Neural progenitor cell (in vitro differentiated cells): ENCODE results near the gene EPHA5. TPM values are rescaled to one million over a fixed set of nuclear protein-coding genes. Genes with fewer than 3 reads are reported as not detected.

ENCODE experiments used
- DNase-seq: peaks from one replicate; pipeline ENCODE4 v3.0.0-alpha.2; 2016; ENCODE audit warnings: low spot score
- H2AFZ ChIP-seq: fragments of 200-600 bp; sonication (generic); replicated peaks from 2 replicates; pipeline ENCODE4 v1.6.1; 2016; ENCODE audit warnings: antibody characterized with exemption
- H3F3A ChIP-seq: fragments of 200-600 bp; sonication (generic); 2 replicates; pipeline ENCODE4 v1.6.1; 2016; ENCODE audit warnings: antibody characterized with exemption, low read depth
- H3K27ac ChIP-seq: fragments of 200-600 bp; sonication (generic); 2 replicates; pipeline ENCODE4 v1.5.1; 2016; ENCODE audit warnings: mild to moderate bottlenecking
- H3K27me3 ChIP-seq: fragments of 200-600 bp; sonication (generic); 2 replicates; pipeline ENCODE4 v1.6.1; 2016; ENCODE audit warnings: mild to moderate bottlenecking, moderate library complexity
- H3K36me3 ChIP-seq: fragments of 200-600 bp; sonication (generic); 2 replicates; pipeline ENCODE4 v1.5.1; 2016
- H3K4me1 ChIP-seq: fragments of 200-600 bp; sonication (generic); 2 replicates; pipeline ENCODE4 v1.6.1; 2016; ENCODE audit warnings: mixed run types
- H3K4me2 ChIP-seq: fragments of 200-600 bp; sonication (generic); 2 replicates; pipeline ENCODE4 v1.6.1; 2016
- H3K4me3 ChIP-seq: fragments of 200-600 bp; sonication (generic); 2 replicates; pipeline ENCODE4 v1.5.1; 2016
- H3K79me2 ChIP-seq: fragments of 200-600 bp; sonication (generic); 2 replicates; pipeline ENCODE4 v1.6.1; 2016; ENCODE audit warnings: low read depth
- H3K9ac ChIP-seq: fragments of 200-600 bp; sonication (generic); 2 replicates; pipeline ENCODE4 v1.6.1; 2016
- H3K9me3 ChIP-seq: fragments of 200-600 bp; sonication (generic); 2 replicates; pipeline ENCODE4 v1.5.1; 2016; ENCODE audit warnings: low read depth
- H4K20me1 ChIP-seq: fragments of 200-600 bp; sonication (generic); 2 replicates; pipeline ENCODE4 v1.6.1; 2016; ENCODE audit warnings: low read depth
- H3K27ac Mint-ChIP-seq: 3 replicates; pipeline ENCODE4 v1.8.0; 2021; ENCODE audit warnings: mixed read lengths
- H3K27me3 Mint-ChIP-seq: 2 replicates; pipeline ENCODE4 v1.8.0; 2022; ENCODE audit warnings: low read depth, mild to moderate bottlenecking, inconsistent platforms, moderate library complexity, mixed read lengths; ENCODE audit not compliant: insufficient read depth
- H3K36me3 Mint-ChIP-seq: 3 replicates; pipeline ENCODE4 v1.8.0; 2021; ENCODE audit warnings: mixed read lengths
- H3K4me1 Mint-ChIP-seq: 3 replicates; pipeline ENCODE4 v1.8.0; 2021; ENCODE audit warnings: mixed read lengths
- H3K4me3 Mint-ChIP-seq: 3 replicates; pipeline ENCODE4 v1.8.0; 2021; ENCODE audit warnings: mild to moderate bottlenecking, moderate library complexity, mixed read lengths
- H3K9me3 Mint-ChIP-seq: 3 replicates; pipeline ENCODE4 v1.8.0; 2020; ENCODE audit warnings: mixed read lengths
- EZH2 ChIP-seq: fragments of 200-600 bp; sonication (generic); IDR thresholded peaks from 2 replicates; pipeline ENCODE4 v1.6.1; 2017; ENCODE audit warnings: antibody characterized with exemption, mild to moderate bottlenecking, moderate library complexity
- EZH2phosphoT487 ChIP-seq: fragments of 200-600 bp; sonication (generic); IDR thresholded peaks from 2 replicates; pipeline ENCODE4 v1.6.1; 2017; ENCODE audit warnings: antibody characterized with exemption
- total RNA-seq: library from RNA; depleted of rRNA; stranded (reverse); fragments of >200 nt; gene quantifications from 2 replicates; pipeline ENCODE4 v1.2.3, GENCODE V29; 2015; ENCODE audit warnings: low replicate concordance
- TF ChIP-seq, protein P1 (sequence below): fragments of 200-600 bp; sonication (generic); IDR thresholded peaks from 2 replicates; pipeline ENCODE4 v1.5.1; 2017; ENCODE audit warnings: antibody characterized with exemption, mild to moderate bottlenecking

The EPHA5 gene
- total RNA-seq, 1 donor from 2014 or later: not detected

DNA sequence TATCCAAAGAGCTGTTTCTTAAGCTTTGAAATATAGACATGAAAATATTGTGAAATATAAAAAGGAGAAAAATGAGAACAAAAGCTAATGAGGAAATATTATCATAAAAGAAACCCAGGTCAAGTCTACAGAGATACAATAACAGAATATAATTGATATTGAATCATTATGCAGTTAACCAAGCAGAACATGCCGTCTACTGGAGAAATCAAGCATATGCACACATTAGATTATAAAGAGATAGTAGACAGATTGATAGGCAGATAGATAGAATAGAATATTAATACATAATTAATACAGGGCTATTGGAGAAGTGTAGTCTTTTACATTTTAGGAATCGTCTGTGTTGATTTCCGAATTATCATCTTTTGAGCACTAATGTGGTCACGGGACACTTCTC lies 208.5 kb downstream of the EPHA5 start:
- H3K27me3 Mint-ChIP-seq: no peaks in the 10 kb centered on the region
- Histone ChIP-seq H3K27ac (no peak overlapping the region), H3K36me3 (no peaks in the 10 kb centered on the region), H2AFZ (no peak overlapping the region), H3F3A (no peaks in the 10 kb centered on the region), H3K9me3 (no peaks in the 10 kb centered on the region), H3K4me2 (no peak overlapping the region), H3K9ac (no peak overlapping the region), H3K4me3 (no peak overlapping the region), H3K79me2 (no peaks in the 10 kb centered on the region), H3K27me3 (no peaks in the 10 kb centered on the region), H3K4me1 (peaks cover 6% of the 10 kb centered on the region), H4K20me1 (no peaks in the 10 kb centered on the region)
- no peak for DNase-seq
- peaks cover 3% of the 10 kb centered on the region for H3K4me1 Mint-ChIP-seq
- H3K27ac Mint-ChIP-seq: no peak overlapping the region
- no peaks in the 10 kb centered on the region for H3K36me3 Mint-ChIP-seq
- no peaks in the 10 kb centered on the region for H3K9me3 Mint-ChIP-seq
- TF ChIP-seq EZH2phosphoT487: no peak
- TF ChIP-seq EZH2: no peak
- TF ChIP-seq, protein P1, sequence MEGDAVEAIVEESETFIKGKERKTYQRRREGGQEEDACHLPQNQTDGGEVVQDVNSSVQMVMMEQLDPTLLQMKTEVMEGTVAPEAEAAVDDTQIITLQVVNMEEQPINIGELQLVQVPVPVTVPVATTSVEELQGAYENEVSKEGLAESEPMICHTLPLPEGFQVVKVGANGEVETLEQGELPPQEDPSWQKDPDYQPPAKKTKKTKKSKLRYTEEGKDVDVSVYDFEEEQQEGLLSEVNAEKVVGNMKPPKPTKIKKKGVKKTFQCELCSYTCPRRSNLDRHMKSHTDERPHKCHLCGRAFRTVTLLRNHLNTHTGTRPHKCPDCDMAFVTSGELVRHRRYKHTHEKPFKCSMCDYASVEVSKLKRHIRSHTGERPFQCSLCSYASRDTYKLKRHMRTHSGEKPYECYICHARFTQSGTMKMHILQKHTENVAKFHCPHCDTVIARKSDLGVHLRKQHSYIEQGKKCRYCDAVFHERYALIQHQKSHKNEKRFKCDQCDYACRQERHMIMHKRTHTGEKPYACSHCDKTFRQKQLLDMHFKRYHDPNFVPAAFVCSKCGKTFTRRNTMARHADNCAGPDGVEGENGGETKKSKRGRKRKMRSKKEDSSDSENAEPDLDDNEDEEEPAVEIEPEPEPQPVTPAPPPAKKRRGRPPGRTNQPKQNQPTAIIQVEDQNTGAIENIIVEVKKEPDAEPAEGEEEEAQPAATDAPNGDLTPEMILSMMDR: no peak
- H3K4me3 Mint-ChIP-seq: no peak overlapping the region

DNA sequence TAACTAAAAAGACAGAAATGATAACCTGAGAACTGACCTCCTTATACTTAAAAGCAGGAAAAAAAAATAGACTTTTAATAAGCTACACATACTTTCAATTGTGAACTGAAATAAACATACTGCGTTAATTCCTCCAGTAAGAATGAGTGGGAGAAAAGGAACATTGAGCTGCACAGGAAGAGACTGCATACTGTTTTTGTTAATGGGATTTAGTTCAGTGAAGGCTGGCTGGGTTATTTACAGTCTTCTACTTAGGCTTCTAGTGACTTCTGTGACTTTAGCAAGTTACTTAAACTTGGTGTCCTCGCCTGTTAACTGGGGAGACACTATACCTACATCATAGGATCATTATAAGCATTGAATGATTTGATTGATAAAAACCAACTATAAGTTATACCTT lies 213.3 kb downstream of the EPHA5 start:
- Mint-ChIP-seq H3K9me3 (no peaks in the 10 kb centered on the region), H3K27me3 (no peaks in the 10 kb centered on the region), H3K36me3 (no peaks in the 10 kb centered on the region), H3K27ac (no peak overlapping the region), H3K4me1 (peaks cover 5% of the 10 kb centered on the region), H3K4me3 (no peak overlapping the region)
- Histone ChIP-seq H3K27me3 (no peaks in the 10 kb centered on the region), H3K4me1 (peaks cover 12% of the 10 kb centered on the region), H3K36me3 (no peaks in the 10 kb centered on the region), H3K79me2 (no peaks in the 10 kb centered on the region), H3F3A (no peaks in the 10 kb centered on the region), H3K9me3 (no peaks in the 10 kb centered on the region), H3K4me2 (no peak overlapping the region), H3K9ac (no peak overlapping the region), H4K20me1 (no peaks in the 10 kb centered on the region), H2AFZ (no peak overlapping the region), H3K4me3 (no peak overlapping the region), H3K27ac (no peak overlapping the region)
- no peak for TF ChIP-seq EZH2phosphoT487
- no peak for TF ChIP-seq EZH2
- TF ChIP-seq, protein P1: no peak
- DNase-seq: peak; percentile 9

DNA sequence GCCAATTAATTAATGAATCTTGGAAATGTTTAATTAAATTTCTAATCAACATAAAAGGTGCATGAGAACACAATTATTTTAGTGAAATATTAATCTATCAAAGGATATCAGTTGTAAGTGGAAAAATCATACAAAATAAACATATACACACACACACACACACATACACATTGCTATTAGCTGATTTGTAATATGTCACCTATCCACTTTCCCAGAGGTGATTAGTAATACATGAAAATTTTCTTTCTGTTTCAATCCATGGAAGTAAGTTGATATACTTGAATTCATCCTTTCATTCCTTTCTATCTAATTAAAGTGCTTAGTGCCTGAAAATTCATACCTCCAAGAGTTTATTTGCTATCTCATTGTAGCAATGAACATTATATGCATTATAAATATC lies 213.7 kb downstream of the EPHA5 start:
- H3K9ac ChIP-seq: no peak overlapping the region

More for the DNA sequence above, 213.7 kb downstream of the EPHA5 start:
- H3K9me3 Mint-ChIP-seq: no peaks in the 10 kb centered on the region
- H3K4me1 ChIP-seq: peaks cover 13% of the 10 kb centered on the region
- H3K36me3 ChIP-seq: no peaks in the 10 kb centered on the region
- no peak overlapping the region for H3K4me2 ChIP-seq
- no peak overlapping the region for H3K27ac Mint-ChIP-seq
- H3K36me3 Mint-ChIP-seq: no peaks in the 10 kb centered on the region
- peaks cover 5% of the 10 kb centered on the region for H3K4me1 Mint-ChIP-seq
- no peaks in the 10 kb centered on the region for H4K20me1 ChIP-seq
- no peaks in the 10 kb centered on the region for H3K79me2 ChIP-seq
- H3K27ac ChIP-seq: no peak overlapping the region
- H3K4me3 Mint-ChIP-seq: no peak overlapping the region
- TF ChIP-seq EZH2phosphoT487: no peak
- no peak for TF ChIP-seq EZH2
- TF ChIP-seq, protein P1: no peak
- no peak overlapping the region for H2AFZ ChIP-seq
- H3F3A ChIP-seq: no peaks in the 10 kb centered on the region
- H3K27me3 Mint-ChIP-seq: no peaks in the 10 kb centered on the region
- DNase-seq: no peak
- no peaks in the 10 kb centered on the region for H3K27me3 ChIP-seq
- no peaks in the 10 kb centered on the region for H3K9me3 ChIP-seq
- H3K4me3 ChIP-seq: no peak overlapping the region
